OCI-LY1 (cell line): ENCODE measurements around the gene PTPRE.

Experiments used
- H2AFZ ChIP-seq: fragments of 200-600 bp; sonication (generic), shearing (Covaris generic); 2 replicates; pipeline ENCODE4 v1.6.0; 2014; ENCODE audit warnings: antibody characterized with exemption, mild to moderate bottlenecking, low read length
- H3F3A ChIP-seq: fragments of 200-600 bp; sonication (generic), shearing (Covaris generic); 2 replicates; pipeline ENCODE4 v1.6.0; 2014; ENCODE audit warnings: mild to moderate bottlenecking, antibody characterized with exemption, low read length, moderate library complexity; ENCODE audit not compliant: insufficient read depth
- H3K27ac ChIP-seq: fragments of 200-600 bp; sonication (generic); 2 replicates; pipeline ENCODE4 v1.5.1; 2014; ENCODE audit warnings: low read length, mixed run types, mild to moderate bottlenecking, low read depth; ENCODE audit not compliant: poor library complexity, severe bottlenecking
- H3K27me3 ChIP-seq: fragments of 200-600 bp; sonication (generic); 2 replicates; pipeline ENCODE4 v1.6.0; 2014; ENCODE audit warnings: antibody characterized with exemption, mild to moderate bottlenecking, low read length, moderate library complexity; ENCODE audit not compliant: insufficient read depth
- H3K36me3 ChIP-seq: fragments of 200-600 bp; sonication (generic); 2 replicates; pipeline ENCODE4 v1.6.1; 2014; ENCODE audit warnings: mild to moderate bottlenecking, antibody characterized with exemption, low read length, moderate library complexity, mixed read lengths; ENCODE audit not compliant: insufficient read depth
- H3K4me1 ChIP-seq: fragments of 200-600 bp; sonication (generic); 2 replicates; pipeline ENCODE4 v1.5.1; 2014; ENCODE audit warnings: mild to moderate bottlenecking, low read length, moderate library complexity; ENCODE audit not compliant: insufficient read depth, severe bottlenecking
- H3K4me2 ChIP-seq: fragments of 200-600 bp; sonication (generic), shearing (Covaris generic); 2 replicates; pipeline ENCODE4 v1.6.1; 2014; ENCODE audit warnings: low read length
- H3K4me3 ChIP-seq: fragments of 200-600 bp; sonication (generic); 2 replicates; pipeline ENCODE4 v1.5.1; 2014; ENCODE audit warnings: low read length, low read depth, mild to moderate bottlenecking, mixed read lengths; ENCODE audit not compliant: poor library complexity, severe bottlenecking
- H3K79me2 ChIP-seq: fragments of 200-600 bp; shearing (Covaris generic); 2 replicates; pipeline ENCODE4 v1.6.1; 2016; ENCODE audit warnings: mixed run types, low read length, mixed read lengths; ENCODE audit not compliant: insufficient read depth
- H3K9ac ChIP-seq: fragments of 200-600 bp; sonication (generic), shearing (Covaris generic); 2 replicates; pipeline ENCODE4 v1.6.1; 2014; ENCODE audit warnings: mild to moderate bottlenecking, low read length, mixed read lengths
- H3K9me2 ChIP-seq: fragments of 200-600 bp; sonication (generic), shearing (Covaris generic); 2 replicates; pipeline ENCODE4 v1.6.1; 2014; ENCODE audit warnings: low read depth, mild to moderate bottlenecking, low read length, mixed read lengths
- H3K9me3 ChIP-seq: fragments of 200-600 bp; shearing (Covaris generic); 2 replicates; pipeline ENCODE4 v1.6.1; 2014; ENCODE audit warnings: low read length, mixed read lengths
- H4K20me1 ChIP-seq: fragments of 200-600 bp; sonication (generic), shearing (Covaris generic); 2 replicates; pipeline ENCODE4 v1.6.0; 2016; ENCODE audit warnings: mild to moderate bottlenecking, low read length; ENCODE audit not compliant: insufficient read depth
- CTCF ChIP-seq: fragments of 200-600 bp; sonication (generic), shearing (Covaris generic); IDR thresholded peaks from 2 replicates; pipeline ENCODE4 v1.5.1; 2017; ENCODE audit warnings: mild to moderate bottlenecking, antibody characterized with exemption, low read length, moderate library complexity, mixed read lengths
- EZH2 ChIP-seq: fragments of 200-600 bp; sonication (generic), shearing (Covaris generic); IDR thresholded peaks from 2 replicates; pipeline ENCODE4 v1.8.0; 2017; ENCODE audit warnings: borderline replicate concordance, mixed run types, mild to moderate bottlenecking, antibody characterized with exemption, low read length, moderate library complexity, mixed read lengths

The PTPRE gene

GRCh38 chr10:127971963-127972615, 65.2 kb downstream of the PTPRE start:
- Histone ChIP-seq H3K27me3 (no peaks in the 10 kb centered on the region; the same call in 1 of the 2 replicates), H3K27ac (no peak overlapping the region), H3K4me2 (no peak overlapping the region), H2AFZ (no peak overlapping the region), H3F3A (no peaks in the 10 kb centered on the region), H3K9ac (no peak overlapping the region), H3K4me3 (no peak overlapping the region), H3K4me1 (no peaks in the 10 kb centered on the region), H3K9me3 (no peaks in the 10 kb centered on the region), H3K9me2 (no peaks in the 10 kb centered on the region), H3K36me3 (no peaks in the 10 kb centered on the region), H3K79me2 (no peaks in the 10 kb centered on the region), H4K20me1 (no peaks in the 10 kb centered on the region)
- TF ChIP-seq EZH2 (no peak), CTCF (no peak)

GRCh38 chr10:127972751-127973357, 66.0 kb downstream of the PTPRE start:
- Histone ChIP-seq H3K9ac (no peak overlapping the region), H3K27me3 (no peaks in the 10 kb centered on the region; the same call in 1 of the 2 replicates), H3K9me3 (no peaks in the 10 kb centered on the region), H3K4me1 (no peaks in the 10 kb centered on the region), H3K9me2 (no peaks in the 10 kb centered on the region), H3K79me2 (no peaks in the 10 kb centered on the region), H3K27ac (no peak overlapping the region), H4K20me1 (no peaks in the 10 kb centered on the region), H3K36me3 (no peaks in the 10 kb centered on the region), H3K4me2 (no peak overlapping the region), H2AFZ (no peak overlapping the region), H3K4me3 (no peak overlapping the region), H3F3A (no peaks in the 10 kb centered on the region)
- TF ChIP-seq EZH2, result no peak

- Histone ChIP-seq H3K9ac (no peak overlapping the region), H4K20me1 (no peaks in the 10 kb centered on the region), H3K79me2 (no peaks in the 10 kb centered on the region), H2AFZ (no peak overlapping the region), H3K27me3 (no peaks in the 10 kb centered on the region; the same call in 1 of the 2 replicates), H3K4me1 (no peaks in the 10 kb centered on the region), H3K27ac (no peak overlapping the region), H3K36me3 (no peaks in the 10 kb centered on the region), H3F3A (no peaks in the 10 kb centered on the region), H3K4me2 (no peak overlapping the region), H3K9me2 (no peaks in the 10 kb centered on the region), H3K9me3 (no peaks in the 10 kb centered on the region), H3K4me3 (no peak overlapping the region)
- TF ChIP-seq CTCF, result no peak
- TF ChIP-seq EZH2, result no peak
Measured at GRCh38 chr10:127973791-127974311, 66.9 kb downstream of the PTPRE start.
